COLO668 (cell line): Measurements from ENCODE around the gene TIAL1.
"Not testable (repeated sequence)": the region's sequence is repeated elsewhere in the genome, so short reads cannot be mapped to it uniquely, and the experiment has no call there.

Experiments used
- DNase-seq: peaks from one replicate; lab custom pipeline; 2025; ENCODE audit not compliant: unreplicated experiment; lab: John Stamatoyannopoulos, UW

Gene TIAL1

DNA sequence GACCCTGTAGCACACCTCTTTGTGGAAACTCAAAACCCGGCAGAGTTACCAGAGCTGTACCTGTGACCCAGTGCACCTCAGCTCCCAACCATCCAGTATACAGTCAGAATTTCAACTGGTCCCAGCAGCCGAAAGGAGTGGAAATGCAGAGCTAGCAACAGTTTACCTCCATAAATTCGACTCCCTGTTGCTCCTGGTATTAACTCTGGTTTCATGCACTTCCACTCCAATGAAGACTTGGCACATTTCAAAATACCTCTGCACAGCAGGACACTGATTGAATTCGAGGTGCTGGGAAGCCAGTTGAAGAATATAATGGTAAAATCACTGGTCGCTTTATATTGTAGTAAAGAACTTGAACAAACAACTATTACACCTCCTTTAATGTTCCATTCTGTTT, 17.9 kb upstream of the TIAL1 start:
- no peak for DNase-seq

DNA sequence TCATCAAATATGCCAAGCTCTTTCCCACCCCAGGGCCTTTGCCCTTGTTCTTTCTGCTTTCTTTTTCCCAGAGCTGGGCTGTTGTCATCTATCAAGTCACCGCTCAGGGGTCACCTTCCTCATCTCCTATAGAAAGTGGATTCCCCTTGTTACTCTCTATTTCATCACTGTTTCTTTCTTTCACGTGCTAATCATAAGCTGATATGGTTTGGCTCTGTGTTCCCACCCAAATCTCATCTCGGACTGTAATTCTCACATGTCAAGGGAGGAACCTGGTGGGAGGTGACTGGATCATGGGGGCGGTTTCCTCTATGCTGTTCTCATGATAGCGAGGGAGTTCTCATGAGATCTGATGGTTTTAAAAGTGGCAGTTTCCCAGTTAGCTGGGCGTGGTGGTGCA, 17.0 kb upstream of the TIAL1 start:
- DNase-seq: no peak

DNA sequence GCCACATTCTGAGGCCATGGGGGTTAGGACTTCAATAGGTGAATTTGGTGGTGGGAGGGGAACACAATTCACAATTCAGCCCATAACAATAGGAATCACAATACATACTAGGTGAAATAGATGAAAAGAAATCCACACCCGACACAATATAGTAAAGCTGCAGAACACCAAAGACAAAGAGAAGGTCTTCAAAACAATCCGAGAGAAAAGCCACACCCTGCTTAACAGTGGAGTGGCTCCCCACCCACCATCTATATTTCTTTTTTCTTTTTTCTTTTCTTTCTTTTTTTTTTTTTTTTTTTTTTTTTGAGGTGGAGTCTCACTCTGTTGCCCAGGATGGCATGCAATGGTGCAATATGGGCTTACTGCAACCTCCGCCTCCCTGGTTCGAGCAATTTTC, 14.7 kb upstream of the TIAL1 start:
- no peak for DNase-seq

DNA sequence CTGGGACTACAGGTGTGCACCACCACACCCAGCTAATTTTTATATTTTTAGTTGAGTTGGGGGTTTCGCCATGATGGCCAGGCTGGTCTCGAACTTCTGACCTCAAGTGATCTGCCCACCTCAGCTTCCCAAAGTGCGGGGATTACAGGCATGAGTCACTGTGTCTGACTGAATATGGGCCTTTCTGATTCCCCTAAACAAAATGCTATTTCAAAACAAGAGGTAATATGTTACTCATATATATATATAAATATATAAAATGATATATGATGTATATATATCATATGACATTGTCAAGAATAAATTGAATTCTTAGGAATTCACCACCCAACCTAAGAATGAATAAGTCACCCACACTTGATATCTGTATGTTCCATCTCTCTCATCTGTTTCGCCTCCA, 12.8 kb upstream of the TIAL1 start:
- DNase-seq: no peak

DNA sequence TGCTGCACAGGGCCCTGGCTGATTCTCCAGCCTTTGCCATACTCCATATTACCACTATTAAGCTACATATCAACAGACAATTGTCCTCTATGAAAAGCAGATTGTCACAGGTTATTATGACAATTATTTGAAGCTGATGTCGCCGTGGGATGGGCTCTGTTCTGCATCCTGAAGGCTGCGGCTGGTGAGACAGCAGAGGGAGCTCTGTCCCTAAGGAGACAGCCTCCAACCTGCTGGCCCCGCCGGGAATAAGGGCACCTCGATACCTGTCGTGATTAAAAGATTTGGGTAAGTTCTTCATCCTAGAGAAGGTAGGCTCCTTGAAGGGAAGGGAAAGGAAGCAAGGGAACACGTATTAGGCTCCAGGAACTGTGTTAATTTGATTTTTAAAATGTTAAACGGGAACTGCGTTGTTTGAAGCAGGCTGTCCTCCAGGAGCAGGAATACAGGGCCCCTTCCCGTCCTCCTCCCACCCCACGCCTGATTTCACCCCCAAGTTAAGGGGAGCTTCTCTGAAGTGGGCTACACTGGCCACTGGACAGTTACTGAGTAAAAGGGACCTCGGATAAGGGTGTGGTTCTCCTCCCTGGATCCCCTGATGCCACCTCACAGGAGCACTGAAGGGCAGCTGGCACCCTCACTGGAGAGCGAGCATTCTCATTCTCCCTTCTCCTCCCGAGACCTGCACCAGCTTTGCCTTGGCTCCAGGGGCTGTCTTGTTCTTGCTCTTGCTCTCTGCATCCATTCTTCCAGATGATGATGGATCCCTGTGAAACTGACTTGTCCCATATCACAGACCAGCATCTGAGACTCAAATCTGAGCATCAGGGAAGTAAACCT, 11.8 kb upstream of the TIAL1 start:
- peak; percentile 30 for DNase-seq

DNA sequence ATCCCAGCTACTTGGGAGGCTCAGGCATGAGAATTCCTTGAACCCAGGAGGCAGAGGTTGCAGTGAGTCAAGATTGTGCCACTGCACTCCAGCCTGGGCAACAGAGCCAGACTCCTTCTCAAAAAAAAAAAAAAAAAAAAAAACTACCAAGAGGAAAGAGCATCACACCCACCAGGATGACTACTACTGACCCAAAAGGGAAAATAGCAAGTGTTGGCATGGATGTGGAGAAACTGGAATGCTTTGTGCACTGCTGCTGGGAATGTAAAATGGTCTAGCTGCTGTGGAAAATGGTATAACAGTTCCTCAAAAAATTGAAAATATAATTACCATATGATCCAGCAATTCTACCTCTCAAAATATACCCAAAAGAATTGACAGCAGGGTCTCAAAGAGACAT, 7.7 kb upstream of the TIAL1 start:
- no peak for DNase-seq

DNA sequence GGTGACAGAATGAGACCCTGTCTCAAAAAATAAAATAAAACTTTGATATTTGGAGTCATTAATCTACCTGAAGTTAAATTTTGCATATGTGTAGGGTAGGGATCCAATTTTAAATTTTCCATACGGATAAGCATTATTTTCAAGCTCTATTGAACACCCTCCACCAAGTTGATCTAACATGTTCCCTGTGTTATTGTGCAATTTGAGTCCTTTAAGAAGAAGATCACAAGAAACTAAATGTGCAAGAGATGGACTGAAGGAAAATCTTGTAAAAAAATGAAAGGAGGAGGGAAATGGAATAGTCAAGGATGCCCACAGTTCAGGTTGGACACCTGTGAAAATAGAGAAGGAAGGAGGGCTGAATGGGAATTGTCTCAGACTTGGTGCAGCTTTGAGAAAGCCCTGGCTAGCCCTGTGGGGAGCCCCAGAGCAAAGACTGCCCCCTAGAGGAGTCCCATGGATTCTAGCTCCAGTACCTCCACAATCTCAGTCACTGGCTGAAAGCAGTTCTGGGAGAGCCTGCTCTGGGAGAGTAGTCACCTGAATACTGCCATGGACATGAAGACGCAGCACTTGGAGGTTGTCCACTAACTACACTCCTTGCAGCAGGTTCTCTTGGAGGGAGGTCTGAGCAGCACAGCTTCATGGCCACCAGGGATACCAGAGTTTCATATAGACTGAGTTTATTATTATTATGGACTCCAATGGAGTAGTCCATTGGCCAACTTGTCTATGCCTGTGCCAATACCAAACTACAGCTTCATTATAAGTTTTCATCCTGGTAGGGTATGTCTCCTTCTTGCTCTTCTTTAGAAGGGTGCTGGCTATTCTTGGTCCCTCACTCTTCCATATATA, 5.7 kb upstream of the TIAL1 start:
- no peak for DNase-seq

DNA sequence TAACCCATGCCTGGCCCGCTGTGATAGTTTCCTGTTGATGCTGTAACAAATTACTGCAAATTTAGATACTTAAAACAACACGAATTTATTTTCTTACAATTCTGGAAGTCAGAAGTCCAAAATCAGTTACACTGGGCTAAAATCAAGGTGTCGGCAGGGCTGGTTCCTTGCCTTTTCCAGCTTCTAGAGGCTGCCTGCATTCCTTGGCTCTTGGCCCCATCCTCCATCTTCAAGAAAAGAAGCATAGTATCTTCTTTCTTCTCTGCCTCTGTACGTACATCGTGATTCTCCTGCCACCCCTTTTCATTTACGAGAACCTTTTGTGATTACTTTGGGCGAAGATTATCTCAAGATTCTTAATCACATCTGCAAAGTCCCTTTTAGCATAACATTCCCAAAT, 1.6 kb upstream of the TIAL1 start:
- no peak for DNase-seq

DNA sequence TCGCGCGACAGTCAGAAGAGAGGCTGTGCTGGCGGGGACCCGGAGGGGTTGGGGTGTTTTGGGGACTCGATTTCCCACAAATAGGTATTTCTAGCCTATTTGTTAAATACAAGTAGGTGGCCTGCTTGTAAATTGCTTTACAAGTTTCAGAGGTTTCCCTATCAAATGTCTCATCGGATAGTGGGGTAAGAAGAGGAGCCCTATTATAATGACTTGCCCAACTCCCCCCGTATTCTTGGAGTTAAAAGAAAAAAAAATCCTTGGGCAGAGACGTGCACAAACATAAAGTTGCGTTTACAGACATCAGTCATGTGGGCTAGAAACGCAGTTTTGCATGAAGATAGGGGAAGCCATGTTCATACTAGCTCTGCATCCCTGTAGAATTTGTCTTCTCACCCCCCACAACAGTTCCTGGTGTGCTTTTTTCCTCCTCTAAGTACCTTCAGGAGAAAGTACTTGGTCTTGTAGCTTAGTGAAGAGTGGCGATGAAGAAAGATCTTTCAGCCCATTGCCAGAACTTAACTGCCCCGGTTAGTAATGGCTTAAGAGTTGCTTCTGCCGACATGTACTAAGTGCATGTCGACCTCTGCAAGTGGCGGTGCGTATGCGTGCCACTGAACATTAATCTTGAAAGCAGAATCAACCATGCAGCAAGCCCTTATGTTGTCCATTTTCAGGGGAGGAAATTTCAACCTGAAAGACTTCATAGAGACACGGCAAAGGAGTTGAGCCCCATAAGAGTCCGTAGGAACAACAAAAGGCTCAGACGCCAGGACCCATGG, 832 bp upstream of the TIAL1 start:
- no peak for DNase-seq

DNA sequence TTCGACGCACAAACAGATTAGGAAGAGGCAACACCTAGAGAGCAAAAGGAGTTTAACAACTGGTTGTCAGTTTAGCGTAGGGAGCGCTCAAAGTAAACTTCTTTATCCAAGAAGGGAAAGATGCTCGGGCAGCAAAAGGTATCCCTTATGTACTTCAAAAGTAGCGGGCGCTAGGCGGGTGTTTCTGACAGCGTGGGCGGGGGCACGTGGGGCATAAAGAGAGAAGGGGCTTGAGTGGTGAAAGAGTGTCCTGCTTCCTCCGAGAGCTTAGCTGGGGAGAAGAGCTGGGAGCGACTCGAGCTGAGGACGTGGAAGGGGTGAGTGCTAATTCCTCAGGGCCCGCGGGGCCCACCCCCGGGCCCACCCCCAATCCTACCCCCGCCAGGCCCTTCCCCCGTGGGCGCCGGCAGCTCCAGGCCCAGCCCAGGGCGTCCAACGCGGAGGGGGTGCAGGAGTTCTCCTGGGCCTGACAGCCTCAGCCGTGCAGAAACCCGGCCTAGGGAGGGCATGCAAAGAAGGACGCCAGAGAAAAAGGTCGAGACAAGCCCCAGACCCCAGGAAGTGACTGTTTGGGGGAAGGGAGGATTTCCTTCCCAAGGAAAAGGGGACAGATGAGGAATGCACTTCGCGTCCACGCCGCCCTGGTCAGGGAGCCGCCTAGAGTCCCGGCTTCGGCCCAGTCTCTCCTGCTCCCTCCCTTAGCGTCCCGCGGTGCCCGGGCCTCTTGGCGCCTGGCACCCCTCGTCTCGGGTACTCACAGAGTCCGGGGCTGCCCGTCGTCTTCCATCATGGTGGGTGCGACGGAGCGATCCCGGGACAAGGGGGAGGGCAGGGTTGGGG, 868 bp downstream of the TIAL1 start:
- peak; percentile 33 for DNase-seq

DNA sequence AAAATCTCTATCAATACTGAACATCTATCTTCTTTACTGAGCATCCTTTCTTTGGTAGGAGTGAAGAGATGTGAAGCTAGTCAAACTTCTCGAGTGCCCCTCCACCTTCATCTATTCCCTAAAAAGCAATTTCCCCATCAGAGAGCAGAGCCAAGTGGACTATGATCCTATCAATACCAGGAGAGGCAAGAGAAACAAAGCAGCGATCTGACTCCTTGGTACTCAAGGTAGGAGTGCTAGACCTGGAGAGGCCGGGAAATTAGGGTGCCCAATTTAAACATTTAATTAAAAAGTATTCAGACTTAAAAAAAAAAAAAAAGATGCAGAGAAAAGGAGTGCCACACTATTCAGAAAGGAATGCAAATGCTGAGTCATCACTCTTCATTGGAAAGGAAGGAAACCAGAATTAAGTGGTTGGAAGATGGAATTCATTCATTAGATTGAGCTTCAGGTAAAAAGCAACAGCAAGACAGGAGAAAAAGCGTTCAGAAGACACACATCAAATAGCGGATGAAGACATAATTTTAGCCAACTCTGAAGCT, 1.6 kb downstream of the TIAL1 start:
- DNase-seq: no peak

DNA sequence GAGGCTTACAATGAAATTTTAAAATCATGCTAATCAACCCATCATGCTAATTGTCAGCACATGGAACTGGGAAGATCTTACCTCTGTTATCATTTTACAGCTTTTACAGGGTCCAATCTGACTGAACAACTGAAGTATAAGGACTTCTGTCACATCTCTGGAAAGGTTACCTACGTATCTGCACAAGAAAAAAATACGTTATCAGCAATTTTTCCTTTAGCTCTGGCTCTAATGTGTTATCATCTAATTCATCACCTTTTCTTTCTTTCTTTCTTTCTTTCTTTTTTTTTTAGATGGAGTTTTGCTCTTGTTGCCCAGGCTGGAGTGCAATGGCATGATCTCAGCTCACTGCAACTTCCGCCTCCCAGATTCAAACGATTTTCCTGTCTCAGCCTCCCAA, 8.7 kb downstream of the TIAL1 start:
- DNase-seq: no peak

DNA sequence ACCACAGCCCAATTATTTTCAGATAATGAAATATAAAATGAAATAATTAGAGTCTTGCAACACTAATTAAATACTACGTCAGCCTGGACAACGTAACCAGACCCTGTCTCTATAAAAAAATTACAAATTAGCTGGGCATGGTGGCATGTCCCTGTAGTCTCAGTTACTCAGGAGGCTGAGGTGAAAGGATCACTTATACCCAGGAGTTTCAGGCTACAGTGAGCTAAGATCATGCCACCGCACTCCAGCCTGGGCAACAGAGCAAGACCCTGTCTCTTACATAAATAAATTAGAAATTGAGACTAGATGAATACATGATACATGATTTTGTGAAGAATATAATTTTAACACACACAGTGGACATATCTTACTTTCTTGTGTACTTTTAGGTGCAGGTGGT, 18.4 kb downstream of the TIAL1 start:
- DNase-seq: no peak

DNA sequence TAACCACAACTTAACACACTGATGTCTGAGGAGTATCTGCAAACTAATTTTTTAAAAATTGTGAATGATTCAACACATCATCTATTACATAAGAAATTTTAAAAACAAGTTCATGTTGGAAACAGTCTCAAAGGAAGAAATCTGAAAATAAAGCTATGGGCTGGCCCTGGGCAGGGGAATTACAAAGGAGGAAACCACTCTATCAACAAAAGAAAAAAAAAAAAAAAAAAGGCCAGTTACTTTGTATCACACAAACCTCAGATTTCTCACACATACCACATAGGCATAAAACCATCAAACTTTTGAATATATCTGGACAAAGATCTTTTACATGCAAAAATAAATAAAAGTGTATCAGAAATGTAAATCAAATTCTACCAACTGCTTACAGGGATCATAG, 20.8 kb downstream of the TIAL1 start:
- no peak for DNase-seq

DNA sequence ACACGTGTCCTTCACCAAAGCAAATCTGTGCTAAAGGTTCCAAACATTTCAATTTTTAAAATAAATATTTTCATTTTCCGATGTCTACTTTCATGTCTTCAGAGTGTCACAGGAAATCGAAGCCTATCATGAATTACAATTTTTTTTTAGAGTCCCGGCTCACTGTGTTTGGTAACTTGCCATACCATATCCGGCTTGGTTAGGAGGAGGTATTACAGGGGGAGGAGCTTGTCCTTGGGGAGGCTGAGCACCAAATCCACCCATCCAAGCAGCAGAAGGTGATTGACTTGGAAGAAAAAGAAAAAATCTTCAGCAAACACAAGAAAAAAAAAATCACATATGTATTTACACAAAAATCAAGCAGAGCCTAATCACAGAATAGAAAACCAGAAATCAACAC, 21.3 kb downstream of the TIAL1 start:
- DNase-seq: no peak

DNA sequence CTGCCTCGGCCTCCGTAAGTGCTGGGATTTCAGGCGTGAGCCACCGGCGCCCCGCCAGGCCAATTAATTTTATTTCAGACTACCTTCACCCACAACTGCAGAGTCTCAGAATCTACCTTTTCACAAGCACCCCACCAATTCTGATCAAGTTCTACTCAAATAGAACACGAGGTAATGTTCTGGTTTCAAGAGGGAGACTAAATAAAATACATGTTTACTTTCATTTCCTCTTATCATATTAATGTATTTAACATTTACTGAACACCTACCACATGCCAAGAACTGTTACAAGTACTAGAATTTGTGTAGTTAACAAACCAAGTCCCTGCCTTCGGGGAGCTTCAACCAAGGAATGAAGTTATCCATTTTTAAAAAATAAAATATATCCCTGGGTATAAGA, 28.8 kb downstream of the TIAL1 start:
- DNase-seq: no peak

DNA sequence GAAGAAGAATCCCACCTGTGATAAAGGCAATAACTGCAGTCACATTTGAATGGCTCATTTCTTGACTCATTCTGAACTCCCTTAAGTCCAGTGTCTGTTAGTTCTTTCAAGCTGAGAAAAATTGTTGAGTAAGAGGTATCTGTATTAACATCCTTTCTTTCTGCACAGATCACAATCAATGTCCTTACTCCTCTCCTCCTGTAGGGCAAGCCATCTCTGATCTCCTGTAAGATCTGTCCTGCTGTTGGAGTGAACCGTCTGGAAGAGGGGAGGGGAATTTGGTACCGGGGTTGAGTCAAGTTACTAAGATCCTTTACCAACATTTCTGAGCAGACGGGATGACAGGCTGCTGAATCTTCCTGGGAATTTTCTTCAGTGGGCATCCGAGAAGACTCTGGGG, 34.7 kb downstream of the TIAL1 start:
- DNase-seq: no peak

DNA sequence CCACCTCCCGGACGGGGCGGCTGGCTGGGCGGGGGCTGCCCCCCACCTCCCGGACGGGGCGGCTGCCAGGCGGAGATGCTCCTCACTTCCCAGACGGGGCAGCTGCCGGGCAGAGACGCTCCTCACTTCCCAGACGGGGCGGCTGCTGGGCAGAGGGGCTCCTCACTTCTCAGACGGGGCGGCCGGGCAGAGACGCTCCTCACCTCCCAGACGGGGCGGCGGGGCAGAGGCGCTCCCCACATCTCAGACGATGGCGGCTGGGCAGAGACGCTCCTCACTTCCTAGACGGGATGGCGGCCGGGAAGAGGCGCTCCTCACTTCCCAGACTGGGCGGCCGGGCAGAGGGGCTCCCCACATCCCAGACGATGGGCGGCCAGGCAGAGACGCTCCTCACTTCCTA, 37.3 kb downstream of the TIAL1 start:
- not testable (repeated sequence) for DNase-seq

DNA sequence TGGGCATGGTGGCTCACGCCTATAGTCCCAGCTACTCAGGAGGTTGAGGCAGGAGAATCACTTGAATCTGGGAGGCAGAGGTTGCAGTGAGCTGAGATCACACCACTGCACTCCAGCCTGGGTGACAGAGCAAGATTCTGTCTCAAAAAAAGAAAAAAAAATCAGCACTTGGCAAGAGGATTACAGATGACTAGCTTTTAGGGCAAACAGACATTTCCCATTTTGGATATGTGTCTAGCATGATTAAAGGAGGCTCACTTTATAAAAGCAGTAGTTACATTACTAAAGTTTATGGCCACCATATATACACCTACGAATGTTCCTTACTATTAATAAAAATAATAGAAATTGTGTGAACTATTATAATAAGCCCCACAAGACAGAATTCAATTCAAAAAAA, 40.7 kb downstream of the TIAL1 start:
- DNase-seq: not testable (repeated sequence)

DNA sequence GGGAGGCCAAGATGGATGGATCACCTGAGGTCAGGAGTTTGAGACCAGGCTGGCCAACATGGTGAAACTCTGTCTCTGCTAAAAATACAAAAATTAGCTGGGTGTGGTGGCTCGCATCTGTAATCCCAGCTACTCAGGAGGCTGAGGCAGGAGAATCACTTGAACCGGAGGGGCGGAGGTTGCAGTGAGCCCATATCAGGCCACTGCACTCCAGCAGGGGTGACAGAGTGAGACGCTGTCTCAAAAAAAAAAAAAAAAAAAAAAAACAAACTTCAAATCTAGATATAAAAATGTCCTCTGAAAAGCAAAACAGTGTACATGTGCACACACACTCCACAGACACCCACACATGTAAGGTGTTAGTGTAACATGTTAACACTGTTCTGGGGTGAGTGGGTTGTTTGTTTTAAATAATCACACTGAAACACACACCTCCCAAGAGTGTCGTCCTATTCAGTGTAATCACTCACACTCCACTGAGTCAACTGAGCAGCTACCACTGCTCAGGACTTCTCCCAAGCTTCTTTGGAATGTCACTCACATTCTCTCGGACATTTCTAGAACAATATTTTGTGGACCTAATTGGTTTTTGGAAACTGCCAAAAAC, 41.5 kb downstream of the TIAL1 start:
- DNase-seq: no peak
